Caco-2 (cell line): ENCODE results near the gene CHM. TPM values are rescaled to one million over a fixed set of nuclear protein-coding genes. Genes with fewer than 3 reads are reported as not detected.
"Not testable (repeated sequence)": the region's sequence is repeated elsewhere in the genome, so short reads cannot be mapped to it uniquely, and the experiment has no call there.

ENCODE experiments used
- BruUV-seq: library from RNA; stranded (reverse); fragments of 400-500 nt; replicated peaks from 2 replicates; lab custom pipeline; 2021; lab: Mats Ljungman, UMichigan
- CTCF ChIA-PET: fragments of 300-600 bp; sonication (Branson Sonifier 250); formaldehyde crosslinking; loops from one replicate; lab custom pipeline; 2022; ENCODE audit warnings: antibody characterized with exemption; lab: Charles Lee
- POLR2A ChIA-PET: fragments of 300-600 bp; sonication (Branson Sonifier 250); formaldehyde crosslinking; loops from one replicate; lab custom pipeline; 2022; ENCODE audit warnings: antibody characterized with exemption; lab: Charles Lee
- DNase-seq, 2 experiments: peaks; one replicate each; pipeline versions ENCODE4 v3.0.0 to v3.0.0-alpha.2; 2020 to 2022
- H3K27me3 ChIP-seq: replicated peaks from 2 replicates; pipeline ENCODE4 v1.6.0; 2011; ENCODE audit warnings: low read length; ENCODE audit not compliant: control insufficient read depth, insufficient read depth
- H3K36me3 ChIP-seq: 2 replicates; pipeline ENCODE4 v1.5.1; 2011; ENCODE audit warnings: low read length; ENCODE audit not compliant: control insufficient read depth, insufficient read depth
- H3K4me1 ChIP-seq: fragments of 250-450 bp; sonication (Bioruptor Pico); 2 replicates; pipeline ENCODE4 v1.5.1; 2020; ENCODE audit warnings: mild to moderate bottlenecking
- H3K4me3 ChIP-seq: 2 replicates; pipeline ENCODE4 v1.5.1; 2011; ENCODE audit warnings: low read depth, mild to moderate bottlenecking, control low read depth, low read length
- H3K9me3 ChIP-seq: fragments of 250-450 bp; sonication (Bioruptor Pico); 2 replicates; pipeline ENCODE4 v1.5.1; 2020; ENCODE audit warnings: mild to moderate bottlenecking, moderate library complexity
- H3K27ac Mint-ChIP-seq: one replicate; pipeline ENCODE4 v1.8.0; 2022; ENCODE audit warnings: mixed read lengths; ENCODE audit not compliant: unreplicated experiment
- H3K27me3 Mint-ChIP-seq: one replicate; pipeline ENCODE4 v1.8.0; 2022; ENCODE audit warnings: mixed read lengths; ENCODE audit not compliant: insufficient read depth, unreplicated experiment
- H3K36me3 Mint-ChIP-seq: one replicate; pipeline ENCODE4 v1.8.0; 2022; ENCODE audit warnings: mild to moderate bottlenecking, mixed read lengths; ENCODE audit not compliant: insufficient read depth, unreplicated experiment
- H3K4me1 Mint-ChIP-seq: one replicate; pipeline ENCODE4 v1.8.0; 2022; ENCODE audit warnings: low read depth, mixed read lengths; ENCODE audit not compliant: unreplicated experiment
- H3K4me3 Mint-ChIP-seq: one replicate; pipeline ENCODE4 v1.8.0; 2022; ENCODE audit warnings: mild to moderate bottlenecking, moderate library complexity, mixed read lengths; ENCODE audit not compliant: unreplicated experiment
- H3K9me3 Mint-ChIP-seq: one replicate; pipeline ENCODE4 v1.8.0; 2022; ENCODE audit warnings: mixed read lengths; ENCODE audit not compliant: unreplicated experiment
- intact Hi-C: fragments of 100-400 bp; cut with micrococcal nuclease; formaldehyde crosslinking; loops from one replicate; pipeline ENCODE4 v1.10.0; 2022; ENCODE audit not compliant: unreplicated experiment
- total RNA-seq: library from RNA; stranded (reverse); gene quantifications from 2 replicates; pipeline ENCODE4 v1.2.3, GENCODE V29; 2022
- TF ChIP-seq, protein P1 (sequence below), 2 experiments: fragments of 200-600 bp in 1 of 2; IDR thresholded peaks; 1 replicate in 1 of 2; 2 replicates in 1 of 2; pipeline versions ENCODE4 v1.5.1 to v1.8.0; 2011 to 2022; ENCODE audit warnings: antibody characterized with exemption in 1 of 2, control low read depth in 1 of 2, inconsistent platforms in 1 of 2, low read depth in 1 of 2, low read length in 1 of 2, mild to moderate bottlenecking in 1 of 2, moderate library complexity in 1 of 2; ENCODE audit not compliant: insufficient read depth in 1 of 2, severe bottlenecking in 1 of 2, unreplicated experiment in 1 of 2

CHM gene
- total RNA-seq, 1 experiment from 2014 or later, result 24.0 TPM

DNA sequence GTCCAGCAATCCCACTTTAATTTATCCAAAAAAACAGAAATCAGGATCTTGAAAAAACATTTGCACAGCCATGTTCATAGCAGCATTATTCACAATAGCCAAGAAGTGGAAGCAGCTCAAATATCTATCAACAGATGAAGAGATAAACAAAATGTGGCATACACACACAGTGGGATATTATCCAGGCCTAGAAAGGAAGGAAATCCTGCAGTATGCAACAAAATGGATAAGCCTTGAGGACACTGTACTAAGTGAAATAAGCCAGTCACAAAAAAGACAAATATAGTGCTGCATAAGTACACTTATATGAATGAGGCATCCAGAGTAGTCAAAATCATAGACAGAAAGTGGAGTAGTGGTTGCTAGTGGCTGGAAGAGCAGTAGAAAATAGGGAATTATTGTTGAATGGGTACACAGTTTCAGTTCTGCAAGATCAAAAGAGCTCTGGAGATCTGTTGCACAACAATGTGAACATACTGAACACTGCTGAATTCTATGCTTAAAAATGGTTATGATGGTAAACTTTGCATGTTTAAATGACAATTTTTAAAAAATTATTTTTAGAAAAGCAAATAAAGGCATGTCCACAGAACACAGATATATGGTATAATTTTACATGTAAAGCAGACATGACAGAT, 25.6 kb downstream of the CHM start:
- CTCF ChIA-PET, result no interaction called here
- Histone ChIP-seq H3K4me3 (no peak overlapping the region), H3K9me3 (no peaks in the 10 kb centered on the region), H3K27me3 (no peaks in the 10 kb centered on the region), H3K36me3 (no peaks in the 10 kb centered on the region), H3K4me1 (no peaks in the 10 kb centered on the region)
- H3K9me3 Mint-ChIP-seq, result no peaks in the 10 kb centered on the region
- no peaks in the 10 kb centered on the region for H3K36me3 Mint-ChIP-seq
- POLR2A ChIA-PET, result no interaction called here
- no TSS peak for BruUV-seq
- H3K27me3 Mint-ChIP-seq, result no peaks in the 10 kb centered on the region
- intact Hi-C loops, result no loop called here
- TF ChIP-seq, protein P1, sequence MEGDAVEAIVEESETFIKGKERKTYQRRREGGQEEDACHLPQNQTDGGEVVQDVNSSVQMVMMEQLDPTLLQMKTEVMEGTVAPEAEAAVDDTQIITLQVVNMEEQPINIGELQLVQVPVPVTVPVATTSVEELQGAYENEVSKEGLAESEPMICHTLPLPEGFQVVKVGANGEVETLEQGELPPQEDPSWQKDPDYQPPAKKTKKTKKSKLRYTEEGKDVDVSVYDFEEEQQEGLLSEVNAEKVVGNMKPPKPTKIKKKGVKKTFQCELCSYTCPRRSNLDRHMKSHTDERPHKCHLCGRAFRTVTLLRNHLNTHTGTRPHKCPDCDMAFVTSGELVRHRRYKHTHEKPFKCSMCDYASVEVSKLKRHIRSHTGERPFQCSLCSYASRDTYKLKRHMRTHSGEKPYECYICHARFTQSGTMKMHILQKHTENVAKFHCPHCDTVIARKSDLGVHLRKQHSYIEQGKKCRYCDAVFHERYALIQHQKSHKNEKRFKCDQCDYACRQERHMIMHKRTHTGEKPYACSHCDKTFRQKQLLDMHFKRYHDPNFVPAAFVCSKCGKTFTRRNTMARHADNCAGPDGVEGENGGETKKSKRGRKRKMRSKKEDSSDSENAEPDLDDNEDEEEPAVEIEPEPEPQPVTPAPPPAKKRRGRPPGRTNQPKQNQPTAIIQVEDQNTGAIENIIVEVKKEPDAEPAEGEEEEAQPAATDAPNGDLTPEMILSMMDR (IDR thresholded peaks at IDR 0.05; ENCODE audit: insufficient read depth in 1 of 2, low read depth in 1 of 2, low read length in 1 of 2, severe bottlenecking in 1 of 2, unreplicated experiment in 1 of 2), result no peak
- no peak overlapping the region for H3K4me3 Mint-ChIP-seq
- no peak overlapping the region for H3K27ac Mint-ChIP-seq
- H3K4me1 Mint-ChIP-seq, result peaks cover 12% of the 10 kb centered on the region
- DNase-seq, result no peak

DNA sequence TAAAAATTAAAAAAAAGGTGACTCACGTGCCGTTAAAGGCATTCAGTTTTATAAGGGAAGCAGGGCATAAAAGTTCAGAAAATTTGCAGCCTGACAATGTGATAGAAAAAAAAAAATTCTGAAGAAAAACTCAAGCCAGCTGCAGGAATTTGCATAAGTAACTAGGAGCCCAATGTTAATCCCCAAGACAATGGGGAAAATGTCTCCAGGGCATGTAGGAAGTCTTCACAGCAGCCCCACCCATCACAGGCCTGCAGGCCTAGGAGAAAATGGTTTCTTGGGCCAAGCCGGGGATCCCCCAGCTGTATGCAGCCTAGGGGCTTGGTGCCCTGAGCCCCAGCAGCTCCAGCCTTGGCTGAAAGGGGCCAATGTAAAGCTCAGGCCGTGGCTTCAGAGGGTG, 31.2 kb downstream of the CHM start:
- peaks cover 10% of the 10 kb centered on the region; the same call in 1 of the 2 replicates for H3K4me1 ChIP-seq
- no peaks in the 10 kb centered on the region for H3K27me3 Mint-ChIP-seq
- ChIA-PET CTCF (no interaction called here), POLR2A (no interaction called here)
- H3K9me3 ChIP-seq, result no peaks in the 10 kb centered on the region
- H3K4me3 Mint-ChIP-seq, result no peak overlapping the region
- H3K9me3 Mint-ChIP-seq, result no peaks in the 10 kb centered on the region
- no peak overlapping the region for H3K4me3 ChIP-seq
- intact Hi-C loops, result no loop called here
- peaks cover 11% of the 10 kb centered on the region for H3K36me3 Mint-ChIP-seq
- H3K27me3 ChIP-seq, result no peaks in the 10 kb centered on the region
- peaks cover 12% of the 10 kb centered on the region for H3K4me1 Mint-ChIP-seq
- no TSS peak for BruUV-seq
- no peak for DNase-seq
- H3K27ac Mint-ChIP-seq, result no peak overlapping the region
- no peaks in the 10 kb centered on the region for H3K36me3 ChIP-seq
- TF ChIP-seq, protein P1 (IDR thresholded peaks at IDR 0.05; ENCODE audit: insufficient read depth in 1 of 2, low read depth in 1 of 2, low read length in 1 of 2, severe bottlenecking in 1 of 2, unreplicated experiment in 1 of 2), result no peak

DNA sequence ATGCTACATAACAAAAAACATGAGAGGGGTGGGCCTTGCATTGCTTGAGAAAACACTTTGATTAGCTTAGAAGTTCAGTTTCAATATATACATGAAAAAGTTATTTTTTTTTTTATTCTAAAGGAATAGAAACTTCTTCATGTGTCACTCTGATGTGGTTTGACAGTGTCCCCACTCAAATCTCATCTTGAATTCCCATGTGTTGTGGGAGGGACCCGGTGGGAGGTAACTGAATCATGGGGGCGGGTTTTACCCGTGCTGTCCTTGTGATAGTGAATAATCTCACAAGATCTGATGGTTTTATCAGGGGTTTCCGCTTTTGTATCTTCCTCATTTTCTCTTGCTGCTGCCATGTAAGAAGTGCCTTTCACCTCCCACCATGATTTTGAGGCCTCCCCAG, 32.4 kb downstream of the CHM start:
- H3K27me3 Mint-ChIP-seq, H3K27ac Mint-ChIP-seq, BruUV-seq, H3K4me3 Mint-ChIP-seq, H3K9me3 Mint-ChIP-seq, H3K36me3 ChIP-seq, POLR2A ChIA-PET, intact Hi-C loops, CTCF ChIA-PET, DNase-seq, H3K4me3 ChIP-seq, H3K27me3 ChIP-seq, H3K9me3 ChIP-seq: not testable (repeated sequence)
- Mint-ChIP-seq H3K36me3 (peaks cover 11% of the 10 kb centered on the region), H3K4me1 (peaks cover 11% of the 10 kb centered on the region)
- peaks cover 10% of the 10 kb centered on the region; the same call in 1 of the 2 replicates for H3K4me1 ChIP-seq
